NCI-H1417 treated with DMSO at 0.1 percent for 48 hours (cell line): Measurements from ENCODE around the gene KIAA1755.

ENCODE experiments used
- DNase-seq: peaks from one replicate; lab custom pipeline; 2025; lab: John Stamatoyannopoulos, UW

Gene KIAA1755

DNA sequence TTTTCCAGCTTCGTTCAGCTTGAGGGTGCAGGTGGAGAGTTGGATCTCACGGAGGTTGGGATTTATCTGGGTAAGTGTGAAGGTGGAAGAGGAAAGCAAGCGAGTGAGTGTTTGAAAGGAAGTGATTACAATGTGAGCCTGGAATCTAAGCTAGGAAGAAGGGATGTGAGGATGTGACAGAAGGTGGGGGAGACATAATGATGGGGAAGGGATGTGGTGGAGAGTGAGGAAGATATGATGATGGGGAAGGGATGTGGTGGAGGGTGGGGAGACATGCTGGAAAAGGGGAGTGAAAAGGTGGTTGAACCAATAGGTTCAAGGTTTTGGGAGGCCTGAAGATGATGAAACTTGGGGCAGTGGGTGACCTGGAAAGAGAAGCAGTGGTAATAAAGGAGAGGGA is 23.2 kb downstream of the KIAA1755 start:
- no peak for DNase-seq

DNA sequence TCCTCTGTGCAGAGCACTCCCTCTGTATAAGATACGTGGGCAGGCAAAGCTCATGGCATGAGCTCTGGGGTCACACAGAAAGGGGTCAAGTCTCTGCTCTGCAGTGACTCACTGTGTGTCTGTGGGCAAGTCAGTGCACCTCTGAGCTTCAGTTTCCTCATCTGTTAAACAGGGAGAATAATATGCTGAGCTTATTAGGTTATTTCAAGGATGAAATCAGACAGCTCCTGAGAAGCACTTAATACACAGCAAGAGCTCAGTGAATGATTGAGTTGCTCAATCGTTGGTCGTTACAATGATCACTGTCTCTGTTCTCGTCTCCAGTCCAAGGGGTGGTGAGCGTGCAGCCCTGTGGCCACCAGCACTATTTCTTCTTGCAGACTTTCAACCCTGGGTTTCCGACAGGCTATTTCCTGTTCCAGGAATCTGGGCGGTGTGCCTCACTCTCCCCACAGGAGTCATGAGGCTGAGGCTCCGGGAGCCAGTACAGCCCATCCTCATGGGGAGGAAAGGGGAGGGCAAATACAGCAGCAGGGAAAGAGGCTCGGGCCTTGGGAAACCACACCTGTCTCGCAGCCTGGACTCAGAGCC is 28.9 kb downstream of the KIAA1755 start:
- DNase-seq, result no peak

DNA sequence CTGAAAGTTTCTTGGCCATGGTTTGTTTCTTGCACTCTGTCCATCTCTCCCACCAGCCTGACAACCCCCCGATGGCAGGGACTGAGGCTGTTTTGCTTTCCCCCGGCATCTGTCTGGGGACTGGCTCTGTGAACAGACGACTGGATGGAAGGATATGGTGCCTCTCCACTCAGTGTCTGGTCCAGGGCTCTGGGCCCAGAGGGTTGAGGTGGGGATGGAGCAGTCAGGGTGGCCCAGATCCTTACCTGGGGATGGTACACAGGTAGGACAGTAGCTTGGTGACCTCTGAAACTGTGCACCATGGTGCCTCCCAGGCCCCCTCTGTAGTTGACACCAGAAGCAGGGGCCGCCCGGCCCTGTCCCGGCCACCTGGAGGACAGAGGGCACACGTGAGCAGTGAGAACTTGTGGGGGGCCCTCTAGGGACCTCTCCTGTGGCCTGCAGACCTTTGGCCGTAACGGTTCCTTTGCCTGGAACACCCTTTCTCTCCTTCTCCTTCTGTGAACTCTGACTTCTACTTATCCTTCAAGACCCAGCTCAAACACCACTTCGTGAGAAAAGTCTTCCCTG is 29.5 kb downstream of the KIAA1755 start:
- no peak for DNase-seq

DNA sequence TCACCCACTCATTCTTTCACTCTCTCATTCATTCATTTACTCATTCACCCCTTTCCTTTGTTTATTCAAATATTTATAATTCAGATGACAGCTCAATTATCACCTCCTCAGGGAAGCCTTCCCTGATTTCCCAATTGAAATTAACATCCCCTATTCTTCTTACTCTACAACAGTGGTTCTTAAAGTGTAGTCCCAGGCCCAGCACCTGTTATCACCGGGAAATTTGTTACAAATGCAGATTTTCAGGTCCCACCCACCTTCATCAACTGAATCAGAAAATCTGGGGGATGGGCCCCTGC is 30.3 kb downstream of the KIAA1755 start:
- DNase-seq, result no peak

DNA sequence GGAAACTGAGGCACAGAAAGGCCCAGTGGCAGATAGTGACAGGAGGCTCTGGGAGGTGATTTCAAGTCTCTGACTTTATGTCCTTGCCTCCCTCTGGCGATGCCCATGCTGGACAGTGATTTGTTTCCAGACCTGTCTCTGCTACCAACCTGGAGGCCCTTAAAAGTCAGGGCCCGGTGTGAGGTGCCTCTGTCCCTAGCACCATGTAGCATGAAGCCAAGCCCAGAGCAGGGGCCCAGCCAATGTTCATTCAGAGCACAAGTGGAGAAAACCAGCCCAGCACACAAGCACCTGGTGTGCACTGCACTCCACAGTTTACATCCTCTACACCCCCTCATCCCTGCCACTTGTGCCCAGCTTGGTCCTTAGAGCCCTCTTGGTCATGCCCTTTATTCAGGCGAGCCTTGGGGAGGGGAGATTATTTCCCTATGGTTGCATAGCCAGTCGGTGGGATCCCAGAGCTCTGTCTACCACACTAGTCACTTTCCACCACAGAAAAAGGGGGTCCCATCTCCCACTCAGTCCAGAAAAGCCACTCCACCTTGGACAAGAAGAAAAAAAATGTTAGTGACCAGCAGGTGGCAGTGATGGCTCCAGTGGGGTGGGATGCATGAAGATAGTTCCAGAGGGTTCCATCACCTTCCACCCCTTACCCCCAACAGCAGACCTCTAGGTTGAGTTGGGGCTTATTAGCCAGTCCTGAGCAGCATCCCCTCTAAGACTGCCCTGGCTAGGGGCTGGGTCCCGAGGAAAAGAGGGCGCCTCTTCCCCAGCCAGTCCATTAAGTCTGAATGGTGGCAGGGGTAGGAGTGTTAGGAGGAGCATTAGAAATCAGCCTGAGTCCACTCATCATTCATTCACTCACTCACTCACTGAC is 30.9 kb downstream of the KIAA1755 start:
- no peak for DNase-seq

DNA sequence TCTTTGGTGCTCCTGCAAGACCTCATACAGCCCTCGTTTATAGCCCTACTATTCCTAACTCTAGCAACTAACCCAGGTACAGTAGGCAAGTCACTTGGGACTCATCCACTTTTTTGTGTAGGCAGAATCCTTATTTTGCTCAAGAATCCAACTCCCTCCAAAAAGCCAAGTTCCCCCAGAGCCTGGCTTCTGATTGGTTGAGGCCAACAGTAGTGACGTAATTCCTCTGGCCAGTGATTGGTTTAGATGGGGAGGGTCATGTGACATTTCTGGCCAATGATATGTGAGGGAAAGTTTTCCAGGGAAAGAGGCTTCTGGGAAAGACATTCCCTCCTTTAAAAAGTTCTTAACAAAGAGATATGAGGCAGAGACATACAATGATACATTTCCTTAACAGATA is 32.1 kb downstream of the KIAA1755 start:
- DNase-seq, result no peak

DNA sequence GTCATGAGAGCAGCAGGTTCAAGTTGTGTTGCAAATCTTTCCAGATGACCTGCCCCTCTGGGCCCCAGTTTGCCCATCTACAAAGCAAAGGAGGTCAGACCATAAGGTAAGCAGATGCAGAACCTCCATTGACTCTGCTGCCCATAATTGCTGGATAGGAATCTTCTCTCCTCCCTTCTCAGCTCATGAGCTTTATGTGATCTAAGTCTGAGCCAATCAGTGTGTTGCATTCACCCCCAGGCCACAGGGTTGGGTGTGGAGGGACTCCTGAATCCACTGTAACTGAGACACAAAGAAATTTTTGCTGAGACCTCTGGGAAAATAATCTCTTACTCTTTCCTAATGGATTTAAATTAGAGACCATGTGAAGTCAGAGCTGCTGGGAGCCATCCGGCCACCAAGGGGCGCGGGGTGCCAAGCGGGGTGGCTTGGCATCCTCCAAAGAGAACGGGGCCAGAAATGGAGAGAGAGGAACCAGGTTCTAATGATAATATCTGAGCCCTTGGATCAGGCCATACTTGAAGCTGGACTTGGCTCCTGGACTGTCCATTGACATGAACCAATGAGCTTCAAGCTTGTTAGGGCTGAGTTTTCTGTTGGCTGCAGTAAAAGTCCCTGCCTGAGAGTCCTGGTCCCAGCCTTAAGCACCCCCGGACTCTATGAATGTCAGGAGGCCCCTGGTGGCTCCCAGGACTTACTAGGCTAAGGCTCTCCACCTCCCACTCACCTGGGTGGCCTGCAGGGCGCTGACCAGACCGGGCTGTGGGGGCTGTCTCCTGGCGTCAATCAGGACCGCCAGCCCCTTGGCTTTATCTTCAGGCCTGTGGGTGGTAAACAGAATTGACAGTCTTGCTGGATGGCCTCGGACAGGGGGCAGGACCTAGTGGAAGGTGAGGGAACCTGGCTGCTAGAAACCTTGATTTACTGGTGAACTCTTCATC is 32.8 kb downstream of the KIAA1755 start:
- no peak for DNase-seq

DNA sequence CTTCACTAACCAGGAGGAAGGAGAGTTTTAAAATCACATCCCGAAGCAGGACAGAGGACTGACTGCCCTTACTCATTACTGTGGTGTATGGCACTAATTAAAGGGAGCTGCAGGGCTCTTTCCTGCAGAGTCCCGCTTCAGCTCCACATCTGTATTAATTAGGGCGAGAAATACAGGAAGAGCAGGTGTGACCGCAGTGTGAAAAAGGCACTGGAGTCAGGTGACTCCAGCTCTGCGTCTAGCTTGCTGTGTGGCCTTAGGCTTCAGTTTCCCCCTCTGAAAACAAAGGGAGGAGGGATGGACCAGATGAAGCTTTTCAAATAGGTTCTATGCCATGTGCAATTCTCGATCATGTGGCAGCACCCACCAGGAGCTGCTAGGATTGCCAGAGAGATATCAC is 34.0 kb downstream of the KIAA1755 start:
- no peak for DNase-seq

DNA sequence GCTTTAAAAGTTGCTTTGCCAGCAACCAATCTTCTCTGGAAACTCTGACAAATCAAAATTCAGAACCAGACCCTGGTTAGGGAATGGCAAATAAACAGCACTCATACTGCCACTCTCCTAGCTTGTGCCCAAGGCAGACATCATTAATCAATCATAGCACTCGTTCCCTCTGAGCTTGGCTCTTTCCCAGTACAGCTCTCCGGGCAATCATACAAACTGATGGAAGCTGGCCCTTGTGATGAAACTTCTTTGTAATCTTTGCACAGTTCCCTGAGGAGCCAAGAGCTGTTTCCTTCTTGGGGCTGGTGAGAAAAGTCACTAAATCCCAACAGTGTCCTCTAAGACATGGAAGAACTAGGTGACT is 34.7 kb downstream of the KIAA1755 start:
- DNase-seq, result no peak

DNA sequence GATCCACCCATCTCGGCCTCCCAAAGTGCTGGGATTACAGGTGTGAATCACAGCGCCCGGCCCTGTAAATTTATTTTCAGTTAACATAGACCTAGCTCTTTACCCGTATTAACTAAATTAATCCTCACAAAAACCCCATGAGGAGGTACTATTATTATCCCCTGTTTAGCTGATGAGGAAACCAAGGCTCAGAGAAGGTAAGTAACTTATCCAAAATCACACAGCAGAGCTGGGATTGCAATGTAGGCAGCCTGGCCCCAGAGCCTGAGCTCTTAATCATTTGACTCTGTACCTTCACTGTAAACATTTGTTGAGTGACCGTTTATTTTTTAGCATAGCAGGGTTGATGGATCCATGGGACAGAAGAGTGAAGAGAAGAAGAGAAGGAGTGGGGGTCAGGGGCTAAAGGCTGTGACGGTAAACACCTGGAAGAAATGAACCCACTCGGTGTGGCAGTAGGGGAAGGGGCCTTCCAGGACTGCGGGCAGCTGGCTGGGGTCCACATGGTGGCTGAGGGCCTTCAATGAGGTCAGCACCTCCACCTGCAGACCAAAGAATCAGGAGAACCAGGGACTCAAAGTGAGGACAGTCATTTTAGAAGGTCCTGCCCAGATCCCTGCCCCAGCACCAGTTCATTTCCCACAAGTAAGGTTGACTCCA is 35.2 kb downstream of the KIAA1755 start:
- DNase-seq, result no peak

DNA sequence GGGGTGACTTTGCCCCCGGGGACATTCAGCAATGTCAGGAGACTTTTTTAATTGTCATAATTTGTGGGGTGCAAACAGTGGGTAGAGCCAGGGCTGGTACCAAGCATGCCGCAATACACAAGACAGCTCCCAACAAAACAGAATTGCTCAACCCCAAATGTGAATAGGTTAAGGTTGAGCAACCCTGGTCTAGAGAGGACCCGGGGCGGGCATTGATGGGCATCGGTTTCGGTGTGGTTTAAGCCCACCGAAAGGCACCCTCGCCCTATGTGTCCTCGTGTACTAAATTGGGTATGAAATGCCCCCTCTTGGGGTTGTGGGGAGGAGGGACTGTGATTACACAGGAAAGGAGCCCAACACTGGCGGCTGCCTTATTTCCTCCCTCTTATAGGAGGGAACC is 36.0 kb downstream of the KIAA1755 start:
- no peak for DNase-seq

DNA sequence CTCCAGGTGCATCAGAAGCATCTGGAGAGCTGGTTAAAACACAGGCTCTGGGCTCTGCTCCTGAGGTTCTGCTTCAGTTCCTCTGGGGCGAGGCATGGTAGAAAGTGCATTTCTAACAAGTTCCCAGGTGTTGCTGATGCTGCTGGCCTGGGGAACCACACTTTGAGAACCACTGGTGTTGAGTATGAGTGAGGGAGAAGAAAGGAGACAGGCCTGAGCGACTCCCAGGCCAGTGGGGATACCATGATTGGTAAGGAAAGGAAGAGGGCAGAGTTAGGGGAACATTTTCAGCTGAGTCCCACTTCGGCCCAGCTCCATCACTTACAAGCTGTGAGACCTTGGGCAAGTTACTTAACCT is 36.8 kb downstream of the KIAA1755 start:
- no peak for DNase-seq

DNA sequence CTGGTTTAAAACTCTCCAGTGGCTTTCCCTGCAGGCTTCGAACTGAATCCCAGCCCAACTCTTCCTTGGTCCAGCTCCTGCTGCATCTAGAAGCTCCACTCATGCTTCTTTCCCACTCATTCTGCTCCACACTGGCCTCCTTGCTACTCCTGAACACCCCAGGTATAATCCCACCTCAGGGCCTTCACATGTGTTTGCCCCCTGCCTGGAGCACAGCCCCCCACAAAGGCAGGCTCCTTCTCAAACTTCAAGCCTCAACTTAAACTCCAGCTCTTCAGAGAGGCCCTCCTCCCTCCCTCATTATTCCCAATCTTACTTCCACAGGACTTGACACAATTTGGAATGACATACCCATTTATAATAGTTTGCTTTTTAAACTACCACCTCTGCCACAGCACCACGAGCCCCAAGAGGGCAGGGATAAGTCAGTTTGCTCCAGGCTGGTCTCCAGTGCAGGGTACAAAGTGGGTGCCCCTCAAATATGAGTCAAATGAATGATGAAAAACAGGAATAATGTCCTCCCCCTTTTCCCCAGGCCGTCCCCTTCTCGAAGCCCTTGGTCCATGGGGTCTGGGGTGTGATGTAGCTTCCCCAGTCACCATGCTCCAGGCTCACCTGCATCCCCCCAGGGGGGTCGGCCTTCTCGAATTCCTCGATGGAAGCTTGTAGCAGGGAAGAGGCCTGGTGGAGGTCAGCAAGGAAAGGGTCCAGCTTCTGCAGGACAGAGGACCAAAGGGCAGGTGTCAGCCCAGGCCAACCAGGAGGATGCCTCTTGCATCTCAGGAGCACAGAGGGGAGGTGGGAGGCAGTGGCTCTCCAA is 37.4 kb downstream of the KIAA1755 start:
- DNase-seq, result no peak

DNA sequence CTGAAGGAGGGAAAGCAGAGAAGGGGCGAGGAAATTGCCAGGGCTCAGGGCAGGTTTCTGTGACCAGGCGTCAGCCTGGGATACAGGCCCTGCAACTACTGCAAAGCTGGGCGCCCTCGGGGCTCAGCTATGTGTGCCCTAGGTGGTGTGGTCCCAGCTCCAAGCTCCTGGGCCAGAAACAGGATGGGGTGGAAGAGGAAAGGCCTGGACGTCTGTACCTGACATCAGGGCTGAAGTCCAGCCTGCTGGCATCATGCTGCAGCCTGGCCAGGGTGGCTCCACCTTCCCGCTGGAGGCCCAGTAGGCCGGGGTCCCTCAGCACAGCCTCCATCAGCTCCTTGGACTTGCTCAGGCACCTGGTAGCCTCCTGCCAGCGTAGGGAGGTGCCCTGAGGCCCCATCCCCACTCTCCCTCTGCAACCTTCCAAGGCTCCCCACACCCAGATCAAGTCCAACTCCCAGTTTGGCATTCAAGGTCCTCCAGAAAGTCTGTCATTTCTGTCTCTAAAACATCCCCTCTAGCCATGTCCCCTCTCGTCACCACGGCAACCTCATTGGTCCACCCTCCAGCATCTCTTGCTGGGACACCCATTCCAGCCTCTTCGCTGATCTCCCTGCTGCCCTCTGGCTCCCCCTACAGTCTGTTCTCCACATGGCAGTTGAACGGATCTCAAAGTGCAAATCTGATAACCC is 38.2 kb downstream of the KIAA1755 start:
- no peak for DNase-seq

DNA sequence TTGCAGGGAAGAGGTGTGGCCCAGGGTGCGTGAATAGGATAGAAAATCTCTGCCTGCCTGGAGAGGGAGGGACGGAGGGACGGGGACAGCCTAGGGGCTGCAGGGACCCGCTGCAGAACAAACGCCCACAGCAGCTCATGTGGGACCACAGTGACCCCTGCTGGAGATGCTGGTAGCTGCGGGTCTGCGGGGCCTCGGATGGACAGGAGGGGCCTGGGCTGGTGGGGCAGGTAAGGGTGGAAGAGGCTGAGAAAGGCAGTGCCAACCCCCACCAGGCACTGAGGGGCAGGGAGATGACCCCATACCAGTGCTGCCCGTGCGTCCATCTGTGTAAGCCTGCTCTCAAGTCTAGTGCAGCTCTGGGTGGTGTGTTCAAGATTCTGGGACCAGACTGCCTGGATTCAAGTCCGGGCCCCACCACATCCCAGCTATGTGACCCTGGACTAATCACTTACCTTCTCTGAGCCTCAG is 39.4 kb downstream of the KIAA1755 start:
- no peak for DNase-seq

DNA sequence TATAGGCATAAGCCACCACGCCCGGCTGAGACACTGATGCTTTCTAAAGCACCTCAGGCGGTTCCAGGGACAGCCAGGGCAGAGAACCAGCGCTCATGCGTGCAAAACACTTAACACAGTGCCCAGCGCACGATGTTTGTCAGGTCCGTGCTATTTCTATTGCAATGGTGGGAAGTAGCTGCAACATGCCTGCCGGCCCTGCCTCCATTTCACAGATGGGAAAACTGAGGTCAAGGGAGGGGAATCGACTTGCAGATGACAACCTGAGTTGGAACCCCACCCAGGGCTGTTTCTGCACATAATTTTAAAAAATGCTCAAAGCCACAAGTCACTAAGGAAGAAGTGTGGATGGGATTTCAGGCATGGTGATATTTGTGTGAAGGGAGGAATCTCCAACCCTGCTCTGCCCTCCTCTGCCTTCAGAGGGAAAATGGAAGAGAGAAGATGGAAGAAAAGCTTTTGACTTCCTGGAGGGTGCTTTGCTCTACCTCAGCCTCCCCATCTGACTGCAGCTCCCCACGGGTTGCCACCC is 39.9 kb downstream of the KIAA1755 start:
- no peak for DNase-seq

DNA sequence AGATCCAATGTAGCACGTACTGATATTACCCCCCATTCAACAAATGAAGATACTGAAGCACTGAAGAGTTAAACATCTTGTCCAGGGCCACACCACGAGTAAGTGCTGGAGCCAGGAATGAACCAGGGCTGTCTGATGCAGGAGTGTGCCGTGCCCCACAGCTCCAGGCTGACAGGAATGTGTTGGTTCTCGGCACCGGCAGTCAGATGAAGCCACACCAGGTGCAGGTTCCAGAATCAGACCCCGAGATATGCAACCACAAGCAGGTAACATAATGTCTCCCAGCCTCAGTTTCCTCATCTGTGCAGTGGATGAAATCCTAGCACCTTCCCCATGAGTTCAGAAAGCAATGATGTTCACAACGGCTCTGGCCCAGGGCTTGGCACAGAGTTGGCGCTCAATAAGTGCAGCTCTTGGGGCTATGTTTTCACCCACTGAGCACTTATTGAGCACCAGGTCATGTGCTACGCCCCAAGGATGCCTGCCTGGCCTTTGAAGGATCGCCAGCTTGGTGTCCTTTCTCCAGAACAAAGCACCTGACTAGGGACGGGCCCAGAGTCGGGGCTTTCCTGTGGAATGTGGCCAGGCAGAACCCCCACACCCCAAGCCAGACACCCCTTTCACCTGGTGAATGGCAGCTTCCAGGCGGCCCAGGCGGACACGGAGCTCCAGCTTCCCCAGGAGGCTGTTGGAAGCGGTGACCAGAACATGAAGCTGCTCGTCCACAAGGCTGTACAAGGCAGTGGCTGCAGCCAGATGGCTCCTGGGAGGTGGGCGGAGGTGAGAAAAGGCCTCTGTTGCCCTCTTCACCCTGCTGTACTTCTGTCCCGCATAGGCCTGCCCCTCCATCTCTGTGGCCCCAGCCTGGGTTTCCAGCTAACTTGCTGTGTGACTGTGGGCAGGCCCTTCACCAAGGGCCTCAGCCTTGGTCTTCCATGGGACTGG is 41.3 kb downstream of the KIAA1755 start:
- no peak for DNase-seq

DNA sequence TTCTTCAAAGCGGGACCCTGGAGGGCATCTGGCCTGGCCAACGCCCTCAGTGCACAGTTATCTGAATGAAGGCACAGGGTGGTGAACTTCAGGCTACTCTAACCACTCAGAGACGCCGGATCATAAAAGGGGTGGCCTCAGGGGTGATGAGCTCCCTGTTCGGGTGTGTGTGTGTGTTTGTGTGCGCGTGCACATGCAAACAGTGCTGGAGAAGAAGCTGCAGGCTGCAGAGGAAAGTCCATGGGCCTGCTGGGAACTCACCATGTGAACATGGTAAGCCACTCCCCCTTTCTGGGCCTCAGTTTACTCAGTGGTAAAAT is 42.0 kb downstream of the KIAA1755 start:
- DNase-seq, result no peak
